GM18867 (cell line): ENCODE data around the gene ACSL6.

Experiments
- ATAC-seq: cut with Tn5 transposase; IDR thresholded peaks from one replicate; pipeline ENCODE4 v1.9.1; 2021; ENCODE audit warnings: mild to moderate bottlenecking, moderate library complexity; ENCODE audit not compliant: unreplicated experiment

The ACSL6 gene, protein sequence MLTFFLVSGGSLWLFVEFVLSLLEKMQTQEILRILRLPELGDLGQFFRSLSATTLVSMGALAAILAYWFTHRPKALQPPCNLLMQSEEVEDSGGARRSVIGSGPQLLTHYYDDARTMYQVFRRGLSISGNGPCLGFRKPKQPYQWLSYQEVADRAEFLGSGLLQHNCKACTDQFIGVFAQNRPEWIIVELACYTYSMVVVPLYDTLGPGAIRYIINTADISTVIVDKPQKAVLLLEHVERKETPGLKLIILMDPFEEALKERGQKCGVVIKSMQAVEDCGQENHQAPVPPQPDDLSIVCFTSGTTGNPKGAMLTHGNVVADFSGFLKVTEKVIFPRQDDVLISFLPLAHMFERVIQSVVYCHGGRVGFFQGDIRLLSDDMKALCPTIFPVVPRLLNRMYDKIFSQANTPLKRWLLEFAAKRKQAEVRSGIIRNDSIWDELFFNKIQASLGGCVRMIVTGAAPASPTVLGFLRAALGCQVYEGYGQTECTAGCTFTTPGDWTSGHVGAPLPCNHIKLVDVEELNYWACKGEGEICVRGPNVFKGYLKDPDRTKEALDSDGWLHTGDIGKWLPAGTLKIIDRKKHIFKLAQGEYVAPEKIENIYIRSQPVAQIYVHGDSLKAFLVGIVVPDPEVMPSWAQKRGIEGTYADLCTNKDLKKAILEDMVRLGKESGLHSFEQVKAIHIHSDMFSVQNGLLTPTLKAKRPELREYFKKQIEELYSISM

GRCh38 chr5:132011622-132012343 lies at the start of gene ACSL6:
Gene ACSL6, minus strand, starts transcription at chr5:132011658. Its CDS starts 105 bp downstream, at chr5:132011553.
- no peak for ATAC-seq

GRCh38 chr5:132060501-132061161 lies 49.2 kb upstream of the ACSL6 start, which contains the start of gene IL3:
Gene IL3, plus strand, starts transcription at chr5:132060655. Its CDS starts 52 bp downstream, at chr5:132060707.
- ATAC-seq: no peak

- no peak for ATAC-seq
Measured at GRCh38 chr5:132059696-132060500, 48.4 kb upstream of the ACSL6 start.

DNA sequence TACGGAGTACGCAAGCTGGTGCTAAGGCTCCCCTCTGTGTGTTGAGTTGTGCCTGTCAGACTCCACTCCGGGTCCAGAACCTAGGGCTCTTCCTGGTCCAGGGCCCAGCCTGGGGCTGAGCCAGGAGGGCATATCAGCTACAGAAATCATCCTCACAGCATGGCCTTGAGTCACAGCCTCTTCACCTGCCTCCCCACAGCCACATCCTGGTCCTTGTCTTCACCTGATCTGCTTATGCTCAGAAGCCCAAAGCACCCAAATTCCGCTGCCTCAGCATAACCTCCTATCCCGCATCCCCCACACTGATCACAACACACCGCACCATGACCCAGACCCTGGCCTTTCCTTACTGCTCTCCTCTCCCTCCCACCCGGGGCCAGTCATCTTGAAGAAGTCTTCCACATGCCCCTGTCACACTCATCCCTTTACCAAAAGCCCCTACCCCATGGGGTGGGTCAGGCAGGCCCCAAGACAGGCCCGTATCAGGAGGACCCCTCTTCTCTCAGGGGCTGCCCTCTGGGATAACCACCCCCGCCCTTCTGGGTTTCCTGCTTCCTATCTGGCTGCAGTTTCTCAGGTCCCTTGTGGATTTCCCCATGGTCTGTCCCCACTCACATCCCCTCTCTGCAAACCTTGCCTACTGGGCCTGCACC lies 47.7 kb upstream of the ACSL6 start:
- no peak for ATAC-seq

DNA sequence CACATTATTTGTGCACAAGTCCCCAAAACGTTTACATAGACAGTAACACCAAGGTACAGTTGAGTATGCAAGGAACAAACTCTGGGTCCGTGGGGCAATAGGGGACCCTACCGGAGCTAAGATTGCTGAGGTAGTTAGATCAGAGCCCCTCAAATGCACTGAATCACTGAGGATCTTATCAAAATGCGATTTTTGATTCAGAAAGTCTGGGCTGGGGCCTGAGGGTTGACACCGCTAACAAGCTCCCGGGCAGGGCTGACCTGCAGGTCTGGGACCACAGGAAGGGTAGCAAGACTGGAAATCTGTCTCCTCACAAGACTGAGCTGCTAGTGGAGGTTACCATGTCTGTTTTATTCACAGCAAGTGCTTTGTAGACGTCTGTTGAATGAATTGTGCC lies 47.2 kb upstream of the ACSL6 start:
- ATAC-seq: no peak

GRCh38 chr5:132057498-132058255 lies 46.2 kb upstream of the ACSL6 start:
- no peak for ATAC-seq

- no peak for ATAC-seq
Measured at GRCh38 chr5:132056610-132057497, 45.4 kb upstream of the ACSL6 start.

DNA sequence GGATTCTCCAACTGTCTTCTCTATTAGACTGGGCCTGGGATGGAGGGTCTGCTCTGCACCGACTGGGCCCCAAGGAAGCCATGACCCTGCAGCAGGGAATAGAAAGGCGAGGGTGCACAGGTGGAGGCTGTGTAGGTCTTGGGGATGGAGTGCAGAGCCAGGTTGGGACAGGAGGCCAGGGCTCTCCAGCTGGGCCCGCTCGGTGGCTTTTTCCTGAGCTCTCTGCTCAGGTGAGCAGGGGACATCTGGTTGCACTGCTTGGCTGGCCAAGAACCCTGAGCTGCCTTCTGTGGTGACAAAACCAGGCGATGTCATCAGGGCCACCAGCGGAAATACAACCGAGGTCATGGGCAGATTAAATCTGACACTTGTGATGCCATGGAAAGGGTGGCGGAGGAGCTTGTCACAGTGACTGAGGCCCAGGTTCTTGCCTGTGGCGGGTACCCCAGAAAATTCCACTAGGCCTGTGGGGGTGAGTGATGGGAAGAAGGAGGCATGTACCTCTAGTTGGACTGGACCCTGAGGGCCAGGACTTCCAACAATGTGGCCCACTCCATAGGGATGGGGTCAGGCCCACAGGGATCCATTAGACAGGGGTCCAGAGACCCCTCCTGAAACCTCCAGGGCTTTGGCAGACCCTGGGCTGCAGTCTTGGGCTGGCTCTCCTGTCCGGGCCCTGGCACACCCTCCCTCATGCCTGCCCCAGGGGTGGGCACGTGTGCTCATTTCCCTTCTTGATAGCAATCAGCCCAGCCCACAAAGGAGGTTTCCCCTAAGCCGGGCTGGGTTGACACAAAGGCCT lies 44.6 kb upstream of the ACSL6 start:
- no peak for ATAC-seq

DNA sequence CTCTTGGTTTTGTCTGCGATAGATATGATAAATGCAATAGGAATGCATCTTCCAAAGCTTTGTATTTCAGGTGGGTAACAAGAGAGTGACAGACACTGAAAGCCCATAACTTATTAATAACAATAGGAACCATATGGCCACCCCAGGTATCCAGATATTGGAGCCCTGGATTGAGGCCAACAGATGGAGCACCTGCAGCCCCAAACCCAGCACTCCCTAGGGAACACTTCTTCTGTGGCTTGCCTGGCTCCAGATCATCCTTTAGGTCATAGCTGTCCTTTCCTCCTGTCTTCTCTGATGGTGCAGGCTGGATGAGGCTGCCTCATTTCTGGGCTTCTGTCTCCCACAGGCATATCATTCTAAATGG lies 44.0 kb upstream of the ACSL6 start:
- ATAC-seq: no peak

DNA sequence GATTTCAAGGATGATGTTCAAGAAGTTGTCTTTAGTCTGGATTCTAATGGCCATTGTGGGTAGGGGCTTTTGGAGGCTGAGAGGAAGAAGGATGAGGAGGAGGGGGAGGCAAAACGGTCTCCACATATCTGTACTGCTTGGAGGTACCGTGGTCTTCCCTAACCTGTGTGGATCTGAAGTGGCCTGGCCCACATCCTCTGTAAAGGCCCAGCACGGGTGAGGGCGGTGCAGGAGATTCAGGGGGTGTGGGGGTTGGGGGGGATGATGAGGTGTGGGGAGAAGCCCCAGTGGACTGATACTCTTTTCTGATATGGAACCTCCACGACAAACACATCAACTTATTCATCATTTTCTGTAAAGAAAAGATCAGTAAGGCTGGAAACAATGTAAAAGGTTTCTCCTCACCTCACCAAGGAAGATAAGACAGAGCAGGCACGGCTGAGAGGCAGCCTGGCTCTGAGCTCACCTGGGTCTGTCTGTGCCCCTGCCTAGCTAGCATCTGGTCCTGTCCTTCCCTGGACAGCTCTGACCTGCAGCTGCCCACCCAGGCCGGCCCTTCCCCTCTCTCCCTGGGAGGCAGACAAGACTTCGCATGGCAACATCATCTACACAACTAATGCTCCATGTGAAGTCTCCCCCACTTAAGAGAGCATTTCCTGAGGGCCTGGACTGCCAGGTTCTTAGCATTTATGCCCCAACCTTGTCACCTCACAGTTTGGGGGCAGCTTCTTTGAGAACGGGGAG lies 43.4 kb upstream of the ACSL6 start:
- ATAC-seq: no peak

- no peak for ATAC-seq
Measured at GRCh38 chr5:132054031-132054696, 42.7 kb upstream of the ACSL6 start.

DNA sequence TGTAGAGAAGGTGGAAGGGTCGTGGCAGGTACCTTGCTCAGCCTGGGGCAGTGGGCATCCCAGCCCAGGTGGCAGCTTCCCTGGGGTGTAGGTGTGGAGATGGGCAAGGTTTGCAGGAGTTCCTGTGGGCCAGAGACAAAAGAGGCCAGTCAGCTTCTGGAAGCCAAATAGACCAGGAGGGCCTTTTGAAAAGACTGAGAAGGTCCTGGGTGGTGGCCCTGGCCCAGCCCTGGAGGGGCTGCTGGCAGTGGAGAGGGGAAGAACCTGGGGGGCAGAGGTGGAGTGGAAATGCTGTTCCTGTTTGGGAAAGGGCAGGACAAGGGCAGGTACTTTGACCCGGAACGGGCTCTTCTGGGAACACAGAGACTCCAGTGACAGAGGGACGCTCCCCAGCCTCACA lies 42.0 kb upstream of the ACSL6 start:
- ATAC-seq: no peak

- no peak for ATAC-seq
Measured at GRCh38 chr5:132052520-132052919, 41.1 kb upstream of the ACSL6 start.

DNA sequence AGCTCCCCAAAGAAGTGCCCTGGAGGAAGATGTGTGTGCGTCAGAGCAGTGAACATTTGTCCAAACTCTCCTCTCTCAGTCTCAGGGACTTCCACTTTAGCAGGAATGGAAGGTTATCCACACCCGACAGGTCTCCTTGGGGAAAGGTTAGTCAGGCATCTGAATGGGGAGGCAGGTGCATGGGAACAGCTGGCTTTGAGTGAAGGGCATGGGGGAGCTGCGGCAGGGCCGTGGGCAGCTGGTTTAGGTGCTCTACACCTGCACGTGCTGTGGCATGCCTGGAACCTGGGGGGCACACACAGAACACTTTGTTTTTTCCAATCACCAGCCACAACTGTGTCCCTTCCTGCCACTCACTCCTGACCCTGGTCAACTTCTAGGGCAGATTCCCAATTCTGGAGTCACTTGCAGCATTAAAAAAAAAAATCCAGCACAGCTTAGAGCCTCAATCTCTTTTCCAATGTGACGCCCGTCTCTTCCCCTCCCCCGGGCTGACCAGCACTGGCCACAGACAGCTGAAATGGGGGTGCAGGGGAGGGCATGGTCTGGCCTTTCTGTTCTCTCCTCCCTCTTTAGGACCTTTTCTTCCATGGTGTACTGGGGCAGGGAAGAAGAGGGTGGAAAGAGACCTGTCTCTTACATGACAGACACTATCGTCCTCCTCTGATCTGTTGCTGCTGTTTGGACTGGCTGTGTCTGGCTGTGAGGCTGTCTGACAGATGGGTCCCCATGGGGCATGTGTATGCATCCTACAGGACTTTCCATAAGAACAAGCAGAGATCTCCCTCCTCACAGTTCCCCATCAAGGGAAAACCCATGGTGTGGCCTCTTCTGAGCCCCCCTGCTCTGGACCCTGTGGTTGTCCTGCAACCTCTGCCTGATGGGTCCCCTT lies 39.4 kb upstream of the ACSL6 start:
- no peak for ATAC-seq

GRCh38 chr5:132050136-132050535 lies 38.7 kb upstream of the ACSL6 start:
- ATAC-seq: no peak
